ENCODE data around the gene VWA8. TPM values are rescaled to one million over a fixed set of nuclear protein-coding genes. Genes with fewer than 3 reads are reported as not detected.
A peak's percentile ranks its signal among the peaks of the same experiment; 100 is the strongest.

Gene VWA8
- total and polyA plus RNA-seq, 12 donors = 7.5 to 71.6 (median 54.3) TPM

DNA sequence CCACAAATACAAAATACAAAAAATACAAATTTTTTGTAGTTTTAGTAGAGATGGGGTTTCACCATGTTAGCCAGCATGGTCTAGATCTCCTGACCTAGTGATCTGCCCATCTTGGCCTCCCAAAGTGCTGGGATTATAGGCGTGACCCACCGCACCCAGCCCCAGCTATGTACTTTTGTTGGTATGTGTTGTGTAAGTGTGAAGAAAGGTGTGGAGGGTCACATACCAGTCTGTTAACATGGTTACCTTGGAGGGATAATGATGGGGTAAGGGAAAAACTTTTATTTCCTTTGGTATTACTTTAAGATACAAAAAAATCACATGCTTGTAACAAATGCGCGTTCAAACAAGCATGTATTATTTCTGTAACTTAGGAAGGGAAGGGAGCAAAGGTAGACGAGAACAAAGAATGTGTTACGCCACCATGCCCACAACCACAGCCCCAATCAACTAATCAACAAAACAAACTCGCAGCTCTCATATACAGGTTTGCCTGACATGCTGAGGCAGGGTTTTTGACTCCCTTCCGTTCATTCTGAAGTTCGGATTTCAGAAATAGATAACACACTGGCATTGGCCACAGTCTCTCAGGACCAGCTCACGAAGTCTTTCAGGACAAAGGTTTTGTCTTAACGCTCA lies 13.5 kb upstream of the VWA8 start:
- intact Hi-C loops (cut with DNase I) = no loop called here
- TF ChIP-seq, protein P1, sequence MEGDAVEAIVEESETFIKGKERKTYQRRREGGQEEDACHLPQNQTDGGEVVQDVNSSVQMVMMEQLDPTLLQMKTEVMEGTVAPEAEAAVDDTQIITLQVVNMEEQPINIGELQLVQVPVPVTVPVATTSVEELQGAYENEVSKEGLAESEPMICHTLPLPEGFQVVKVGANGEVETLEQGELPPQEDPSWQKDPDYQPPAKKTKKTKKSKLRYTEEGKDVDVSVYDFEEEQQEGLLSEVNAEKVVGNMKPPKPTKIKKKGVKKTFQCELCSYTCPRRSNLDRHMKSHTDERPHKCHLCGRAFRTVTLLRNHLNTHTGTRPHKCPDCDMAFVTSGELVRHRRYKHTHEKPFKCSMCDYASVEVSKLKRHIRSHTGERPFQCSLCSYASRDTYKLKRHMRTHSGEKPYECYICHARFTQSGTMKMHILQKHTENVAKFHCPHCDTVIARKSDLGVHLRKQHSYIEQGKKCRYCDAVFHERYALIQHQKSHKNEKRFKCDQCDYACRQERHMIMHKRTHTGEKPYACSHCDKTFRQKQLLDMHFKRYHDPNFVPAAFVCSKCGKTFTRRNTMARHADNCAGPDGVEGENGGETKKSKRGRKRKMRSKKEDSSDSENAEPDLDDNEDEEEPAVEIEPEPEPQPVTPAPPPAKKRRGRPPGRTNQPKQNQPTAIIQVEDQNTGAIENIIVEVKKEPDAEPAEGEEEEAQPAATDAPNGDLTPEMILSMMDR (IDR thresholded peaks at IDR 0.05) = no peak
- no peak overlapping the region for H3K4me3 ChIP-seq
- 94 to 95% methylated on average over 11 of the region's 11 CpGs for WGBS, 2 donors
- H3K27me3 ChIP-seq = no peaks in the 10 kb centered on the region
- H3K9me3 ChIP-seq = peaks cover 0 to 2% (median 0%) of the 10 kb centered on the region in 11 donors
- ATAC-seq (no peak), DNase-seq (no peak)
- H3K27ac ChIP-seq = no peak overlapping the region
- H3K4me1 ChIP-seq = peaks cover 0 to 8% (median 0%) of the 10 kb centered on the region in 9 donors
- no peaks in the 10 kb centered on the region for H3K36me3 ChIP-seq

DNA sequence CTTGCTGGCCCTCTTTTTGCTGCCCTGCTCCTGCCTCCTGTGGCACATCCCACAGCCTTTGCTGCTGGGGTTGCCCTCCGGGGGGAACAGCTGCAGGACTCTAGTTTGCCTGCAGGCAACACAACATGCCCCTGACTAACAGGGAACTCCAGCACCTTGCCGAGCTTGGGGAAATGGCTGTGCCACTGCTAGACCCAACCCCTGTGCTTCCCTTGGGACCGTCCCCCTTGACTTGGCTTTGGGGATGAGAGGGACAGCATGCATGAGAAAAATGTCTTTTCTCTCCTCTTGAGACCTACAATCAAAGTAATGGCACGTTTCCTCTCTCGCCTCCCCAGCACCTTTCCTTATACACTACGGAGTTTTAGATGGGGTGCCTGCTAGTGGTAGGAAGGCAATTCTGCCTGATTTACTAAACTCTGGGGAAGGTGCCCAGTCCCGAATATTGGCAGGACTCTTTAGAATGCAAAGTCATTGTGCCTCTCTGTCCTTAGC lies 12.4 kb upstream of the VWA8 start:
- TF ChIP-seq, protein P1 (IDR thresholded peaks at IDR 0.05) = peak in 6 of 9 donors; percentile 15 to 52 (median 32)
- H3K4me3 ChIP-seq = no peak overlapping the region
- H3K27ac ChIP-seq = no peak overlapping the region
- intact Hi-C loops (cut with DNase I) = no loop called here
- H3K27me3 ChIP-seq = no peaks in the 10 kb centered on the region
- ATAC-seq = peak; percentile 25 to 93 (median 82)
- peaks cover 0 to 4% (median 0%) of the 10 kb centered on the region in 11 donors for H3K9me3 ChIP-seq
- no peaks in the 10 kb centered on the region for H3K36me3 ChIP-seq
- DNase-seq = peak in 1 of 2 donors; percentile 18
- H3K4me1 ChIP-seq = peaks cover 0 to 8% (median 0%) of the 10 kb centered on the region in 9 donors
- 31 to 46% methylated on average over 7 of the region's 7 CpGs for WGBS, 2 donors

DNA sequence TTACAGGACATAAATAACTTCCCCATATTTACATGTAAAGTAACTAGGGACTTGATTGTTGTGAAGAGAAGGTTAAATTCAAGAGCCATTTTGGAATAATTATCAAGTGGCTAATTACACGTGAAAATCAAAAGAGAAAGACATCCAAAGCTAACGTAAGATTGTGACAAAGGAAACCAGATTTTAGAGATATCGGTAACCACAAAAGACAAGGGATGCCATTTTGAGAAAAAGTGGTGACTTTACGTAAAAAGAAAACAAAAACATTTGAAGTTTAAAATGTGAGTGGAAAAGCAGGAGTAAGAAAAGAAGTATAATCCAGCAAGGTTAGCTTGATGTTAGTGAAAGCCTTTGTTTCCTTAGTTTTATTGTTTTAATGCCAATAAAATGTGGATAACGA lies 10.9 kb upstream of the VWA8 start:
- no peak overlapping the region for H3K4me3 ChIP-seq
- WGBS, 2 donors = 88 to 91% methylated on average over 5 of the region's 5 CpGs
- H3K9me3 ChIP-seq = peaks cover 0 to 4% (median 0%) of the 10 kb centered on the region in 11 donors
- H3K27ac ChIP-seq = no peak overlapping the region
- ATAC-seq (no peak), DNase-seq (no peak)
- no peaks in the 10 kb centered on the region for H3K27me3 ChIP-seq
- TF ChIP-seq, protein P1 (IDR thresholded peaks at IDR 0.05) = no peak
- peaks cover 0 to 3% (median 0%) of the 10 kb centered on the region in 9 donors for H3K4me1 ChIP-seq
- intact Hi-C loops (cut with DNase I) = no loop called here
- no peaks in the 10 kb centered on the region for H3K36me3 ChIP-seq

DNA sequence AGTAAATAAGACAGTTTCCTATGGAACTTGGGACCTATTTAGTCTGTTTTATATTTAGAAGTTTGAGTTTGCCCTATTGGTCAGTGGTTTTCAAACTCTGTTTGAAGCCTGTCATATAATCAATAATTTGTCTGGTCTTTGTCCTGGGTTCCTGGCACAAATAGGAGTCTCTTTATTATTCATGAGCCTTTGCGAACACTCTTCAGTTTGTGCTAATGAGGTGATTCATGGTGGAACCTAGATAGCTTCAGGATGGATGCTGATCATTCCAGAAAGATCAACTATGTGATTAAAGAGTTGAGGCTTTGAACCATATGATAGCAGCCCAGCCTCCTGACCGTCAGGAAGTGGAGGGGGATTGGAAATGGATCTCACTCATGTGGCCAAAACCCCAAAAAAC lies 10.0 kb upstream of the VWA8 start:
- Histone ChIP-seq H3K4me3 (no peak overlapping the region), H3K27me3 (no peaks in the 10 kb centered on the region), H3K4me1 (peaks cover 0 to 3% (median 0%) of the 10 kb centered on the region in 9 donors), H3K27ac (no peak overlapping the region), H3K9me3 (peaks cover 0 to 4% (median 0%) of the 10 kb centered on the region in 11 donors), H3K36me3 (no peaks in the 10 kb centered on the region)
- TF ChIP-seq, protein P1 (IDR thresholded peaks at IDR 0.05) = no peak
- 84 to 88% methylated on average over 2 of the region's 2 CpGs for WGBS, 2 donors
- DNase-seq = no peak
- no peak for ATAC-seq
- intact Hi-C loops (cut with DNase I) = no loop called here

All from heart right ventricle (tissue), 16 donors.